Activated CD8-positive, alpha-beta memory T cell treated with anti-CD3 and anti-CD28 coated beads, Interleukin-2, amount 10 ng/mL, durations not matched to agents 7 days and 5 days (primary cell): ENCODE measurements around the gene FOXD1. TPM values are rescaled to one million over a fixed set of nuclear protein-coding genes. Genes with fewer than 3 reads are reported as not detected.

ENCODE experiments used
- ATAC-seq: fragments of 150-1000 bp; cut with Tn5 transposase; one replicate; pipeline ENCODE4 v1.10.0; 2021; ENCODE audit warnings: moderate library complexity
- CTCF ChIA-PET: fragments of 350-600 bp; sonication (Branson Sonifier 250); formaldehyde crosslinking; loops from one replicate; lab custom pipeline; 2021; ENCODE audit warnings: antibody characterized with exemption; lab: Charles Lee
- DNase-seq: peaks from one replicate; pipeline ENCODE4 v3.0.0-alpha.2; 2020
- H3K27ac Mint-ChIP-seq: one replicate; pipeline ENCODE4 v1.8.0; 2021; ENCODE audit warnings: mild to moderate bottlenecking, mixed read lengths
- H3K27me3 Mint-ChIP-seq: one replicate; pipeline ENCODE4 v1.8.0; 2021; ENCODE audit warnings: mixed read lengths
- H3K36me3 Mint-ChIP-seq: one replicate; pipeline ENCODE4 v1.8.0; 2021; ENCODE audit warnings: mild to moderate bottlenecking, mixed read lengths
- H3K4me1 Mint-ChIP-seq: one replicate; pipeline ENCODE4 v1.8.0; 2021; ENCODE audit warnings: mixed read lengths
- H3K4me3 Mint-ChIP-seq: one replicate; pipeline ENCODE4 v1.8.0; 2021; ENCODE audit warnings: mild to moderate bottlenecking, moderate library complexity, mixed read lengths
- H3K9me3 Mint-ChIP-seq: one replicate; pipeline ENCODE4 v1.8.0; 2022; ENCODE audit warnings: low read depth, mixed read lengths
- total RNA-seq, 2 experiments: library from RNA; stranded (reverse); gene quantifications; one replicate each; pipeline ENCODE4 v1.2.3, GENCODE V29; 2021

Gene FOXD1
- total RNA-seq, 2 experiments from 2014 or later, result 0.23 to 0.59 TPM

- peak; percentile 33 for ATAC-seq
- CTCF ChIA-PET, result interaction anchor here (0.7 to 1.4 kb wide), 5 partner anchors 9 to 238 kb away, joined by 3 to 7 read pairs (median 4); no protein-coding TSS in a partner anchor
- Mint-ChIP-seq H3K4me3 (no peak overlapping the region), H3K27me3 (peaks cover 74% of the 10 kb centered on the region), H3K27ac (no peak overlapping the region), H3K9me3 (no peaks in the 10 kb centered on the region), H3K4me1 (peaks cover 5% of the 10 kb centered on the region), H3K36me3 (no peaks in the 10 kb centered on the region)
- peak; percentile 54 for DNase-seq
Observed at GRCh38 chr5:73454379-73455036, 5.9 kb upstream of the FOXD1 start.

- DNase-seq (no peak), ATAC-seq (no peak)
- CTCF ChIA-PET, result no interaction called here
- H3K9me3 Mint-ChIP-seq, result no peaks in the 10 kb centered on the region
- H3K27me3 Mint-ChIP-seq, result peaks cover 74% of the 10 kb centered on the region
- peaks cover 2% of the 10 kb centered on the region for H3K36me3 Mint-ChIP-seq
- H3K27ac Mint-ChIP-seq, result no peak overlapping the region
- H3K4me1 Mint-ChIP-seq, result peaks cover 15% of the 10 kb centered on the region
- H3K4me3 Mint-ChIP-seq, result no peak overlapping the region
Observed at GRCh38 chr5:73452215-73452614, 3.6 kb upstream of the FOXD1 start.

- DNase-seq (peak; percentile 70), ATAC-seq (peak; percentile 58)
- Mint-ChIP-seq H3K9me3 (no peaks in the 10 kb centered on the region), H3K27me3 (peaks cover 72% of the 10 kb centered on the region), H3K4me1 (peaks cover 18% of the 10 kb centered on the region), H3K27ac (no peak overlapping the region), H3K36me3 (peaks cover 2% of the 10 kb centered on the region), H3K4me3 (no peak overlapping the region)
- CTCF ChIA-PET, result interaction anchor here (0.6 to 2.7 kb wide), 32 partner anchors 9 to 844 kb away, joined by 3 to 26 read pairs (median 4); partner anchors contain the start of gene FCHO2
Observed at GRCh38 chr5:73451224-73452130, 2.9 kb upstream of the FOXD1 start.

- ATAC-seq (no peak), DNase-seq (no peak)
- peaks cover 2% of the 10 kb centered on the region for H3K36me3 Mint-ChIP-seq
- peaks cover 18% of the 10 kb centered on the region for H3K4me1 Mint-ChIP-seq
- CTCF ChIA-PET, result interaction anchor here (0.9 to 2.7 kb wide), 27 partner anchors 10 to 513 kb away, joined by 3 to 26 read pairs (median 4); partner anchors contain the start of gene FCHO2
- no peaks in the 10 kb centered on the region for H3K9me3 Mint-ChIP-seq
- no peak overlapping the region for H3K4me3 Mint-ChIP-seq
- peak overlapping the region; percentile 67 for H3K27ac Mint-ChIP-seq
- peaks cover 77% of the 10 kb centered on the region for H3K27me3 Mint-ChIP-seq
Observed at GRCh38 chr5:73450672-73451223, 2.2 kb upstream of the FOXD1 start.

- peaks cover 18% of the 10 kb centered on the region for H3K4me1 Mint-ChIP-seq
- CTCF ChIA-PET, result interaction anchor here (1.0 to 2.7 kb wide), 7 partner anchors 145 to 494 kb away, joined by 3 to 26 read pairs (median 6); partner anchors contain the start of gene FCHO2
- H3K27me3 Mint-ChIP-seq, result peaks cover 80% of the 10 kb centered on the region
- H3K9me3 Mint-ChIP-seq, result no peaks in the 10 kb centered on the region
- no peak overlapping the region for H3K4me3 Mint-ChIP-seq
- H3K27ac Mint-ChIP-seq, result no peak overlapping the region
- H3K36me3 Mint-ChIP-seq, result peaks cover 2% of the 10 kb centered on the region
- DNase-seq (no peak), ATAC-seq (no peak)
Observed at GRCh38 chr5:73450137-73450536, 1.6 kb upstream of the FOXD1 start.

GRCh38 chr5:73447530-73448462 is 781 bp downstream of the FOXD1 start:
- peak overlapping the region; percentile 73 for H3K4me3 Mint-ChIP-seq
- CTCF ChIA-PET, result interaction anchor here (0.8 to 1.6 kb wide), 5 partner anchors 13 to 231 kb away, joined by 3 to 5 read pairs (median 3); partner anchors contain the start of gene BTF3
- ATAC-seq (peak; percentile 52), DNase-seq (peak; percentile 61)
- peak overlapping the region; percentile 69 for H3K27ac Mint-ChIP-seq
- H3K36me3 Mint-ChIP-seq, result peaks cover 2% of the 10 kb centered on the region
- H3K9me3 Mint-ChIP-seq, result no peaks in the 10 kb centered on the region
- peaks cover 18% of the 10 kb centered on the region for H3K4me1 Mint-ChIP-seq
- H3K27me3 Mint-ChIP-seq, result peaks cover 82% of the 10 kb centered on the region

- Mint-ChIP-seq H3K4me1 (peaks cover 18% of the 10 kb centered on the region), H3K27ac (peak overlapping the region; percentile 32)
Observed at GRCh38 chr5:73446631-73447529, 1.7 kb downstream of the FOXD1 start.

GRCh38 chr5:73445665-73446630 is 2.6 kb downstream of the FOXD1 start:
- Mint-ChIP-seq H3K27me3 (peaks cover 85% of the 10 kb centered on the region), H3K9me3 (no peaks in the 10 kb centered on the region), H3K4me1 (peaks cover 17% of the 10 kb centered on the region), H3K4me3 (peak overlapping the region; percentile 45), H3K36me3 (peaks cover 2% of the 10 kb centered on the region), H3K27ac (no peak overlapping the region)
- DNase-seq (no peak), ATAC-seq (no peak)
- CTCF ChIA-PET, result interaction anchor here (0.6 kb wide), 1 partner anchor 50 kb away, joined by 3 read pairs; no protein-coding TSS in a partner anchor

More at GRCh38 chr5:73446631-73447529, 1.7 kb downstream of the FOXD1 start:
- ATAC-seq, result peak; percentile 24
- H3K9me3 Mint-ChIP-seq, result no peaks in the 10 kb centered on the region
- peaks cover 82% of the 10 kb centered on the region for H3K27me3 Mint-ChIP-seq
- no peak for DNase-seq
- peak overlapping the region; percentile 45 for H3K4me3 Mint-ChIP-seq
- CTCF ChIA-PET, result no interaction called here
- peaks cover 2% of the 10 kb centered on the region for H3K36me3 Mint-ChIP-seq

- Mint-ChIP-seq H3K4me3 (no peak overlapping the region), H3K27me3 (peaks cover 83% of the 10 kb centered on the region), H3K9me3 (no peaks in the 10 kb centered on the region), H3K4me1 (peaks cover 13% of the 10 kb centered on the region), H3K27ac (peak overlapping the region; percentile 43), H3K36me3 (peaks cover 2% of the 10 kb centered on the region)
- ATAC-seq, result no peak
- no peak for DNase-seq
- CTCF ChIA-PET, result no interaction called here
Observed at GRCh38 chr5:73444499-73445438, 3.8 kb downstream of the FOXD1 start.
